Activated CD8-positive, alpha-beta memory T cell treated with anti-CD3 and anti-CD28 coated beads for 48 hours (primary cell): Measurements from ENCODE around the gene GRWD1.

Experiments
- DNase-seq, 3 experiments: peaks; one replicate each; pipeline ENCODE4 v3.0.0-alpha.2; 2020; ENCODE audit warnings: low read depth in 2 of 3, low spot score in 2 of 3

The GRWD1 gene

DNA sequence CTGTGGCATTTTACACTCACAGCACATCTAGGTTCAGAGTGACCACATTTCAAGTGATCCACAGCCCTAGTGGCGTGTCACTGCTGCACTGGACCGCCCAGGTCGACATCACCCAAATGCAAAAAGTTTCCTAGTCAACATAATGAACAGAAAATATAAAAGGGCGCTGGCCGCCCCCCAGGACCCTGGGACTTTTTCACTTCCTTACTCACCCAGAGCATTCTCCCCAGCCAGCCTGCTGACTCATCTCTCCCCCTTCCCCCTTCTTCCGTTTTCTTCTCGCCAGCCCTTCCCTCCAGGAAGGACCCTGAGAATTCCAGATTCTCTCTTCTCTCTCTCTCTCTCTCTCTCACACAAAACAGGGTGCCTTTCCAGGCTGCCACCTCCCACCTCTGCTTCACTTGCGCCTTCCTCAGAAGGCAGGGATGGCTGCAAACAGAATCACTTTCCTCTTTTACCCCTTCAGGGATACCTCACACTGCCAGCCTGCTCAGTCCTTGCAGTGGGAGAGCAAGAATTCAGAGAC, 21.0 kb upstream of the GRWD1 start:
- no peak for DNase-seq

DNA sequence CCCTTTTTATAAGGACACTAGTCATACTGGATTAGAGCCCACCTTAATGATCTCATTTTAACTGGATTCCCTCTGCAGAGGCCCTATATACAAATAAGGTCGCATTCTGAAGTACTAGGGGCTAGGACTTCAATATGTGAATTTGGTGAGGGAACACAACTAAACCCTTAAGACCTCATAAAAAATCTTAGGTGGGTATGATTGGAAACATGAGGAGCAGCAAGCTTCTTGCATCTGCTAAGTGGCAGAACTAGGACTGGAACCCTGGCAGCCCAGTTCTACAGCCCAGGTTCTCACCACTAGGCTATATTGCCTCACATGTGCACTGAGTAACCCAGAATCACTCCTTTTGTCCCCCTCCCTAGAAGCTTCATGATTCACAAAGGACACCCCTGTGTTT, 17.1 kb upstream of the GRWD1 start:
- DNase-seq, result no peak

DNA sequence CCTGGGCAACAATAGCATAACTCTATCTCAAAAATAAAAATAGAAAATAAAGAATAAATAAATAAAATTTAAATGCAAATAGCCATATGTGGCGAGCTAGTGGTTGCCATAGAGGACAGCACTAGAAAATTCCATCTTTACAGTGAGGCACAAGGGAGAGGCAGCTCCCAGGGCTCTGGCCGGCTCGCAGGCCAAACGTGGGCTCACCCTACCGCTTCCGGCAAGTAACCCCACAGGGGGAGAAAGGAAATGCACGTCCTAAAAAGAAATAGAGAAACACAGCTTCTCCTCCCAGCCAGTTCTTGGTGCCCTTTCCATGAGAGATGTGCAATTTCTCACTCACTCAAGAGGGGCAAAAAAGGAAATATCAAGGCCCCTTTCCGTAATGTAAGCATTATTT, 12.4 kb upstream of the GRWD1 start:
- no peak for DNase-seq

DNA sequence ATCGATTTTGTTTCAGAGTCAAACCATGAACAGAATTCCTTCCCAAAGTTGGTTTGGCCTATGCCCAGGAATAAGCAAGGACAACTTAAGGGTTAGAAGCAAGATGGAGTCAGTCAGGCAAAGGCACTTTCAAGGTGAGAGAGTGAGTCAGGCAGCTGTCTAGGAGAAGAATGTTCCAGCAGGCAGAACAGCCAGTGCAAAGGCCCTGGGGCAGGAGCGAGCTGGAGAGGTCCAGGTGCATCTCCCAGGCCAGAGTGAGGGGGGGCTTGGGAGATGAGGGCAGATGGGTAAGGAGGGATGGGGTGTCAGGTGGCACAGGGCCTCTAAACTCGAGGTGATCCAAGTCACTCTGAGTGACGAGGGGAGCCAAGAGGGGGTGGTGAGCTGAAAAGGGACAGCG, 9.2 kb upstream of the GRWD1 start:
- no peak for DNase-seq

DNA sequence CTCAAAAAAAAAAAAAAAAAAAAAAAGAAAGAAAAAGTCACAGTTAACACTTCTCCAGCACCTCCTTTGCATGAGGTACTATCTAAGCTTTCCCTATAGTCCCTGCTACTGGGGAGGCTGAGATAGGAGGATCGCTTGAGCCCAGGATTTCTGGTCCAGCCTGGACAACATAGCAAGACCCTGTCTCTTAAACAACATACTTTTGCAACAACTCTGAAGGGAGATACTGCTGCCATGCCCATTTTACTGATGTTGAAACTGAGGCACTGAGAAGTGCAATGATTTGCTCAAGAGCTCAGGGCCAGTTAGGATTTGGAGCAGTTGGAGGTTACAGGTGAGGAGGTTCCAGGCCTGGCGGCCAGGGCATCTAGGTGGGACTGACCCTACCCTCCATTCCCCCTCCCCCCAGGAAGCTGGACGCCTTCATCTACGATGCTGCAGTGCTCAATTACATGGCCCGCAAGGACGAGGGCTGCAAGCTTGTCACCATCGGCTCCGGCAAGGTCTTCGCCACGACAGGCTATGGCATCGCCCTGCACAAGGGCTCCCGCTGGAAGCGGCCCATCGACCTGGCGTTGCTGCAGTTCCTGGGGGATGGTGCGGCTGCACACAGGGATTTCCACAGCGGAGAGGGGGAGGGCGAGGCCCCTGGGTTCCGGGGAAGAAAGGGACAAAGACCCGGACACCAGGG, 4.3 kb upstream of the GRWD1 start:
- no peak for DNase-seq

DNA sequence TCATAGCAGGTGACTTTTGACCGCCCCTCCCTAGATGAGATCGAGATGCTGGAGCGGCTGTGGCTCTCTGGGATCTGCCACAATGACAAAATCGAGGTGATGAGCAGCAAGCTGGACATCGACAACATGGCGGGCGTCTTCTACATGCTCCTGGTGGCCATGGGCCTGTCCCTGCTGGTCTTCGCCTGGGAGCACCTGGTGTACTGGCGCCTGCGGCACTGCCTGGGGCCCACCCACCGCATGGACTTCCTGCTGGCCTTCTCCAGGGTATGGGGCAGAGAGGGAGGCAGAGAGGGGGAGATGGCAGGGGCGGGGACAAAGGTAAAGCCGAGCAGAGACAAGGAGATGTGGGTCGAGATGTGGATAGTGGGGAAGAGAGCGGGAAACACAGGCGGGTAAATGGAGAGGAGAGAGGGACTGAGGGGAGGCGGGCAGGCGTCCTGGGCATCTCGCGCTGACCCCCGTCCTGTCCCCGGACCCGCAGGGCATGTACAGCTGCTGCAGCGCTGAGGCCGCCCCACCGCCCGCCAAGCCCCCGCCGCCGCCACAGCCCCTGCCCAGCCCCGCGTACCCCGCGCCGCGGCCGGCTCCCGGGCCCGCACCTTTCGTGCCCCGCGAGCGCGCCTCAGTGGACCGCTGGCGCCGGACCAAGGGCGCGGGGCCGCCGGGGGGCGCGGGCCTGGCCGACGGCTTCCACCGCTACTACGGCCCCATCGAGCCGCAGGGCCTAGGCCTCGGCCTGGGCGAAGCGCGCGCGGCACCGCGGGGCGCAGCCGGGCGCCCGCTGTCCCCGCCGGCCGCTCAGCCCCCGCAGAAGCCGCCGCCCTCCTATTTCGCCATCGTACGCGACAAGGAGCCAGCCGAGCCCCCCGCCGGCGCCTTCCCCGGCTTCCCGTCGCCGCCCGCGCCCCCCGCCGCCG, 3.4 kb upstream of the GRWD1 start:
- no peak for DNase-seq

DNA sequence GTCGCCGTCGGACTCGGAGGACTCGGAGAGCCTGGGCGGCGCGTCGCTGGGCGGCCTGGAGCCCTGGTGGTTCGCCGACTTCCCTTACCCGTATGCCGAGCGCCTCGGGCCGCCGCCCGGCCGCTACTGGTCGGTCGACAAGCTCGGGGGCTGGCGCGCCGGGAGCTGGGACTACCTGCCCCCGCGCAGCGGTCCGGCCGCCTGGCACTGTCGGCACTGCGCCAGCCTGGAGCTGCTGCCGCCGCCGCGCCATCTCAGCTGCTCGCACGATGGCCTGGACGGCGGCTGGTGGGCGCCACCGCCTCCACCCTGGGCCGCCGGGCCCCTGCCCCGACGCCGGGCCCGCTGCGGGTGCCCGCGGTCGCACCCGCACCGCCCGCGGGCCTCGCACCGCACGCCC, 2.5 kb upstream of the GRWD1 start:
- no peak for DNase-seq

DNA sequence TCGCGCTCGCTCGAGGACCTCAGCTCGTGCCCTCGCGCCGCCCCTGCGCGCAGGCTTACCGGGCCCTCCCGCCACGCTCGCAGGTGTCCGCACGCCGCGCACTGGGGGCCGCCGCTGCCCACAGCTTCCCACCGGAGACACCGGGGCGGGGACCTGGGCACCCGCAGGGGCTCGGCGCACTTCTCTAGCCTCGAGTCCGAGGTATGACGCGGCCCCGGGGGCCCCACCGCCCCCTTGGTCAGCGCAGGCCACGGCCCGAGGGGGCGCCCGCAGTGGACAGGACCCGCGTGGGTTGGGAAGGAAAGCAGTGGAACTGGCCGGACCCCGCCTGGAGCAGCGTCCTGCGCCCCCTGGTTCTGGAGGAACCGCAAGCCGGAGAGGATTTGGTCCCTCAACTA, 2.1 kb upstream of the GRWD1 start:
- DNase-seq, result no peak

DNA sequence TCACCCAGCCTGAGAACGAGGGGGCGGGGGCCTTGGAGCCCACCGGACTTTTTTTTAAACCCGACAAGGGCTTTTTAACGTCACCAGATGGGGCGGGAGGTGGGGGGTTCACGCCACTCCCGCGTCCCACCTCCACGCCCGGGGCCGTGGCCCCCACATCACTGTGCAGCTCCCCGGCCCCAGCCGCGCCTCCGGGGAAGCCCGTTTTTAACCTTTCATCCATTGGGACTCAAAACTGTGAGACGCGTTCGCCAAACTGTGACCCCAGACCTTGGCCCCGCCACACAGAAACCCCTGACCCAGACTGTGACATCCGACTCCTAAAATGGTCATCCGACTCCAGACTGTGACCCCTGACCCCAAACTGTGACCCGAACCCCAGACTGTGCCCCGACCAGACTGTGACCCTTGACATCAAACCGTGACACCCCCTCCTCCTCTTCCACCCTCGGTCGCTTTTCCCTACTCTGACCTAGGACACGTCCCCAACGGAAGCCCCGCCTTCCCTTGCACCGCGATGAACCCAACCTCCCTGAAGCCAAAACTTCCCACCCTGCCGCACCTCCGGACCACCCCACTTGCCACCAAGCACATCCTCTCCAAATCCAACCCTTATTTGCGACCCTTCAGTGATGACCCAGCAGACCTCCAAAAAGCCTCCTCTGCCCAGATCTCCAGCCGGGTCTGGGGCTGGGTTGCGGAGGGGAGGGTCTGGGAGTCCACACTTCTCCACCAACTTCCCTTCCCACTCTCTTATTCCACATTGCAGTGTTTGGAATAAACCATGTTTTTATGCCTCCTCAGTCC, 1.5 kb upstream of the GRWD1 start:
- DNase-seq, result no peak

DNA sequence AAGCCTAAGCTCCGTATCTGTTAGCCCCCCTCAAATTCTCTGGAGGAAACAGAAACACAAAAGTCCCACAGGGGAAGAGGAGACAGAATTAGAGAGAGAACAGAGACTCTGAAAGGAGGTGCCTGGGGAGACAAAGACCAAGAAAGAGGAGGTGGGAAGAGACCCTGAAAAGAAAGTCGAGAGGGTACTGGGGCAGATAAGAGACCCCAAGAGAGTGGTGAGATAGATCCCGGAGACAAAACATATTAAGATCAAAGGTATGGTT, 915 bp upstream of the GRWD1 start:
- DNase-seq, result no peak

DNA sequence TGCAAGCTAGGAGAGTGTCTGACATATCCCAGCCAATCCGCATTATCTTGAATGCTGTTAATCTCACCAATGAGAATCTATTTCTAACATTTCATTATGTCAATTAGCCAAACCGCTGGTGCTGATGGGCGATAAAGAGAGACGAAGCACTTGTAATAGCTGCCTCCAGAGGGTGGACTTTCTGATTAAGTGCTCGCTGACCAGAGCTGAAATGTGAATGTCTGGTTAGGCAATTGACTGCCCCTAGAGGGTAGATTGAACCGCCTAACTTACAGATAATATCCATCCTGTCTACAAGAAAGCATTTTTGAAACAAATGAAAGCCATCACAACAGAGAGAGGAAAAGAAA, 552 bp upstream of the GRWD1 start:
- no peak for DNase-seq

DNA sequence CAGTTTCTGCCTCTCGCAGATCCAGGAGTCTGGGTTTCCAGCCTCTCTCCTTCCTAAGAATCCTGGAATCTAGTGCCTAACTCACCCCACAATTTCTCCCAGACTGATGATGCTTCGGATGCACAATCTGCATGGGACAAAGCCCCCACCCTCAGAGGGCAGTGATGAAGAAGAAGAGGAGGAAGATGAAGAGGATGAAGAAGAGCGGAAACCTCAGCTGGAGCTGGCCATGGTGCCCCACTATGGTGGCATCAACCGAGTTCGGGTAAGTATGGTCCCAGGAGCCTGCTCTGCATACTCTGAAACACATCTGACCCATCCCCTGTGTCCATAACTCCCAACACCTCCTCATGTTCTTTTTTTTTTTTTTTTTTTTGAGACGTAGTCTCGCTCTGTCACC, 796 bp downstream of the GRWD1 start:
- no peak for DNase-seq

DNA sequence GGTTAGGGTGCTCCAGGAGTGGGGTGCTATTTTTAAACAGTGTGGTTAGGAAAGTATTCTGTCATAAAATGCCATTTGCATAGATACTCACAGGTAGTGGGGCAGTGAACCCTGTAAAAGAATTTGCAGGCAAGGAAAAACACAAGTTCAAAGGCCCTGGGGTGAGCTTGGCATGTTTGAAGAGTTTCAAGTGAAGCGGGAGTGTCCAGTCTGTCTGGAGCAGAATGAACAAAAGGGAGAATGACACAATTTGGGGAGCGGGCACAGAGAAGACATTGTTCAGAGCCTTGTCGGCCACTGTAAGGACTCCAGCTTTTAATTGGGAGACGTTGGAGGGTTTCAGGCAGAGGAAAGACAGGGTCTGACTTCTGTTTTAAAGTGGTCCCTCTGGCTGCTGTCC, 2.8 kb downstream of the GRWD1 start:
- DNase-seq, result no peak

DNA sequence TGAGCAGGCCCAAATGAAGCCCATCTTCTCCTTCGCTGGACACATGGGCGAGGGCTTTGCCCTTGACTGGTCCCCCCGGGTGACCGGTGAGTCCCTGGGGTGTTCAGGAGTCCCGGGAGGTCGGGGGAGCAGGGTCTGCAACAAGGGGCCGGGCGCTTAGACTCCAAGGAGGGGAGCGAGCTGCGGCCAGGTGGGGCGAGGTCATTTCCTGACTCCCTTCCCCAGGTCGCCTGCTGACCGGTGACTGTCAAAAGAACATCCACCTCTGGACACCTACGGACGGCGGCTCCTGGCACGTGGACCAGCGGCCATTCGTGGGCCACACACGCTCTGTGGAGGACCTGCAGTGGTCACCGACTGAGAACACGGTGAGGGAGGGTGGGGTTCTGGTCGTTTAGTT, 4.7 kb downstream of the GRWD1 start:
- no peak for DNase-seq

DNA sequence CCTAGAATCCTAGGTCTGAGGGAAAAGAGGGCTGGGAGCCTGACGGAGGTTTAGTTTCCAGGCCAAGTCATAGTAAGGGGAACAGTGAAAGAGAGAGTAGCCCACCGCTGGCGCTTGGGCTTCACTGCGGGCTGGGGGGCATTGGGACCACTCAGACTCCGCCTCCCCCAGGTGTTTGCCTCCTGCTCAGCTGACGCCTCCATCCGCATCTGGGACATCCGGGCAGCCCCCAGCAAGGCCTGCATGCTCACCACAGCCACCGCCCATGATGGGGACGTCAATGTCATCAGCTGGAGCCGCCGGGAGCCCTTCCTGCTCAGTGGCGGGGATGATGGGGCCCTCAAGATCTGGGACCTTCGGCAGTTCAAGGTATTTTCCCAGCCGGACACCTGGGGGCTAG, 5.1 kb downstream of the GRWD1 start:
- no peak for DNase-seq

DNA sequence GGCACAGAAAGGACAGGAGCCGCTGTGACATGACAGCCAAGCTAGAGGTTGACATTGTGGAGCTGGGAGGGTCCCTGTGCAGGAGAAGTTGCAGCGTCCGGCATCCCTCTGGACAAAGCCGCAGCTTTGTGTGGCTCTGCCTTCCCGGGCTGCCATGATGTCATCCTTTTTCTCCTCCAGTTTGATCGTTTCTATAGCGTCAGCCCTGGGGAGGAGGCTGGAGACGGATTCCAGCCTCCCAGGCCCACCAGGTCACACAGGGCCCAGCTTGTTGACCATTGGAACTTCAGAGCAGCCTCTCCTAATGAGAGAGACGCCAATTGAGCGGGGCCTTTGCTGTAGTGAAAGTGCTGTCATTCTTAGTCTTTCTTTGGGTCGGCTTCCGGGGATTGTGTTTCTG, 5.8 kb downstream of the GRWD1 start:
- no peak for DNase-seq

DNA sequence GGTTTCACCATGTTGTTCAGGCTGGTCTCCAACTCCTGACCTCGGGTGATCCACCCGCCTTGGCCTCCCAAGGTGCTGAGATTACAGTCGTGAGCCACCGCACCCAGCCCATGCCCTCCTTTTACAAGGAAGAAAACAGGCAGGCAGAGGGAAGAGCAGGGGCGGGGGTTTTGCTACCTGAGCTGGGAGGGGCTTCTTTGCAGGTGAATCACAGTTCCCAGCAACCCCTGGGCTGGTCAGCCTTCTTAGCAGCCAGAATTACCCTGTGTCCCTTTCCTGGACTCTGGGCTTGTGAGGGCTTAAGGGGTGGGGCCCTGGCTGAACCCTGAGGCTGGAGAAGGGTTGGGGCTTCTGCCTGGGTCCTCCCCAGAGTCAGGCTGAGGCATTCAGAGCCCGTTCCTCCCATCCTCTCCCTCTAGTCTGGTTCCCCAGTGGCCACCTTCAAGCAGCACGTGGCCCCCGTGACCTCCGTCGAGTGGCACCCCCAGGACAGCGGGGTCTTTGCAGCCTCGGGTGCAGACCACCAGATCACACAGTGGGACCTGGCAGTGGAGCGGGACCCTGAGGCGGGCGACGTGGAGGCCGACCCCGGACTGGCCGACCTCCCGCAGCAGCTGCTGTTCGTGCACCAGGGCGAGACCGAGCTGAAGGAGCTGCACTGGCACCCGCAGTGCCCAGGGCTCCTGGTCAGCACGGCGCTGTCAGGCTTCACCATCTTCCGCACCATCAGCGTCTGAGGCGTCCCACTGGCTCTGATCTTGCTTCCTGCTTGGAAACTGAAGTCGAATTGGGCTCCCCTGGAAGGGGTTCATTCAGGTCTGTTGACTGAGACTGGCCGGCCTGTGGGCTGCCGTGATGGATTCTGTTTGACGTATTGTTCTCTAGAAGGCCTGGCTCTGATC, 6.8 kb downstream of the GRWD1 start:
- no peak for DNase-seq

DNA sequence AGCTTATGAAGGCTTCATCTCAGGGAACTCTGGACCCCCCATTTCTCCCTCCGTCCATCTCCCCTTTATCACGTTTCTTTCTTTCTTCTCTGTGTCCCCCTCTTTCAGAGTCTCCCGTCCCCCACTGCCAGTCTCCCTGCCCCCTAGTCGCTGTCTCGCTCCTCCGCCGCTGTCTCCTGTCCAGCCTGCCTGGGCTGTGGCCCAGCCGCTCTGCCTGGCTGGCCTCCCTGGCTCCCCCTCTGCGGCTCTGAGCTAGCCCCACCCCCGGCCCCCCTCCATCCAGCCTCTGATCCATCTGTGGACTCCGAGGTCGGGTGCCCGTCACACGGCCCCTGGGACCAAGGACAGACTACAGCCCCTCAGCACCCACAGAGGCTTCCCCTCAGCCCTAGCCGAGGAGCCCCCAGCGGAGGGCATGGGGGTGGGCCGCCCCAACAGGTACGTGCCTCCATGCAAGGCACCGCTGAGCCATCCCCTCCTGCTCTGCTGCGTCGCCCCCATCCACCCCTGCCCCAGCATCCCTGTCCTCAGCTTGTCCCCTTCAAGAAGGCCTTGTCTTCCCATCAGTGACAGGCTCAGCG, 8.5 kb downstream of the GRWD1 start:
- no peak for DNase-seq

DNA sequence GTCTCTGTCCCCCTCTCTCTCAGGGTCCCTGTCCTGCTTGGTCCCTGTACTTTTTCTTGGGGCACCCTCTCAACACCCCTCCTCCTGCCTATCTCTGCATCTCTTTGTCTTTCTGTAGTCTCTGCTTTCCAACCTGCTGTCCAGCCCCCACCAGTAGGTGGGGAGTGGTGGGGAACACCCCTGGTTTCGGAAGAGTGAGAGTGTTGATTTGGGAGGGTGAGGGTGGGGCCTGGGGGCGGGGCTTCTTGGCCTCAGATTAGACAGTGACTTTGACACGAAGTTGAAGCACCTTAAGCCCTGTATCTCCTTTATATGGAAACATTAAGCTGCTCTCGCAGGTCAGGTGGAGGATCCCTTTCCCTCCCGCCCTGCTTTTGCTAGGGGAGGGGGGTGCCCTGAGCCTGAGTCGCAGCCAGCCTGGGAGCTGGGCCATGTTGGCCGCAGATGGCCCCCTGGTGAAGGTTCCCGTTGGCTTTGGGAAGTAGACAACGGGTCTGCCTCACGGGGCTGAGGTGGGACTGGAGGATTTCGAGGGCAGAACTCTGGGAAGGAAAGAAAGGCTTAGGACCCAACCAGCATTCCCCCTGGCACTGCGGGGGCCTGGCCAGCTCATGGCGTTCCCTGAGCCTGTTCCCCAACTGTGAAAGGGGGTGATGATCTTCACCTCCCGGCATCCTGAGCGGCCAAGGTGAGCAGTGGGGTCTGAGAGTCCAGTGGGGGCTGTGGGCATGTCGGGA, 9.6 kb downstream of the GRWD1 start, which contains the start of gene KCNJ14:
KCNJ14 (plus strand) TSS at position 404 of the 737 bp plus-strand sequence. CDS start 6,151 bp downstream, outside the sequence.
- no peak for DNase-seq
